HG02610 (cell line): ENCODE data around the gene ZNF337.
"Not testable (repeated sequence)": the region's sequence is repeated elsewhere in the genome, so short reads cannot be mapped to it uniquely, and the experiment has no call there.

Experiments
- ATAC-seq: cut with Tn5 transposase; IDR thresholded peaks from one replicate; pipeline ENCODE4 v1.9.1; 2021; ENCODE audit warnings: mild to moderate bottlenecking, moderate library complexity; ENCODE audit not compliant: unreplicated experiment

Gene ZNF337

DNA sequence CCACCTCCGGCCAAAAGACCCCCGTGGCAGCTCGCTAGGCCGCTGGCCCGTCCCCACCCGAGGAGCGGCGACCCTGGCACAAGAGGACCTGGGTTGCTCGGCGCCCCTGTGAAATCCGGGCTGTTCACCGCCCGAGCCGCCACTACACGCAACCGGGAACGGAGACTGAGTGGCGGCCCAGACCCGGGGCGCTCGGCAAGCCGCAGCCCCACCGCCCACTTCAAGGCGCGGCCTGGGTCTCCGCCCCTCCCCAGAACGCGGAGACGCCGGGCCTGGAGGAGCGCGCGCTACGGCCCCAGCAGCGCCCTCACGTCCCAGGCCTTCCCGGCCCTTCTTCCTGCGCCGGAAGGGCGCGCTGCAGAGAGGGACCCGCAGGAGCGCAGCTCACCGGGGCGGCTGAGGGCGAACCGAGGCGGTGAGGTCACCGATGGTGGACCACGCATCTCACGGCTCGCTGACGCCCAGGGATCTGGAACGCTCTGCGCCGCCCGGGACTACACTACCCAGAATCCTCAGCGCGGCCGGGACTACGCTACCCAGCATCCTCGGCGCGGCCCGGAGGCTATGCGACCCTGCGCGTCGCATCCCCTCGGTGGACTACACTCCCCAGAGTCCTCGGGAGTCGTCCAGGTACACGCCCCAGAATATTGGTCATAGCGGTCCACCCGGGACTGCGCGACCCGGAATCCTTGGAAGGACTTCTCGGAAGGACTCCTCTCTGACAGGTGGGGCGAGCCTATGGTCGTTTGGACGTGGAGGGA is at the start of gene ZNF337:
TSS of gene ZNF337 (minus strand) at position 483 of the 761 bp plus-strand sequence. CDS start 10,436 bp downstream, outside the sequence.
- ATAC-seq = peak; percentile 96

DNA sequence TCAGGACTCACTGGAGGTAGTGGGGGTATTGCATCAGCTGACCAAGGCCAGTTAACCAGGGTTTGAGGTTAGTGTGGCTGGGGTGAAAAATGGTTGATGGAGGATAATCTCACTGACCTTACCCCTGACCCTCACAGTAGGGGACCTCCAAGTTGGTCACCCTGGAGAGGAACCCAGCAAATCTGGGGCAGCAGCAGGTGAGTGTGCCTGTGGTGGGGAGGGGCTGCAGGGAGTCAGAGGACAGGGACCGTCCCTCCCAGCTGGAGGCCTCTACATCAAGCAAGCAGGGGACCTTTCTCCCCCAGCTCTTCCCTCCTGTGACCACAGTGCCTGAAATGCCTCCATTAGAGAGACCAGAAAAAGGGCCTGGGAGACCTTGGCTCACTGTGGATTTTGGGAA is 49.1 kb upstream of the ZNF337 start:
- no peak for ATAC-seq

DNA sequence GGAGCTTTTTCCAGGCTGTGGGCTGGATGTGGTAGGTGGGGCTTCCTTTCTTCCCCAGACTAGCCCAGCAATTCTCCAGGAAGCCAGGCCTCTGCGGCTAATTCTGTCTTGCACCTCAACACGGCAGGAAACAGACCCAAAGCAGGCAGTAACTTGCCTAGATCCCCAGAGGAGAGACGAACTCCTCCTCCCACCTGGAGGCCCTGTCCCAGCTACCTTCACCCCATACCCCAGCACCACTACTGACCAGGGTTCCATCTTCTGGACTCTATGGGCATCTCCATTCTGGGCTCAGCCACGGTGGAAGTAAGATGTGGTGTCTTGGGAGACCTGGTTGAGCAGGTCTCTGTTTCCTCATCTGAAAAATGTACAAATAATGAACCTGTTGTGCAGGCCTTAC is 48.4 kb upstream of the ZNF337 start:
- no peak for ATAC-seq

DNA sequence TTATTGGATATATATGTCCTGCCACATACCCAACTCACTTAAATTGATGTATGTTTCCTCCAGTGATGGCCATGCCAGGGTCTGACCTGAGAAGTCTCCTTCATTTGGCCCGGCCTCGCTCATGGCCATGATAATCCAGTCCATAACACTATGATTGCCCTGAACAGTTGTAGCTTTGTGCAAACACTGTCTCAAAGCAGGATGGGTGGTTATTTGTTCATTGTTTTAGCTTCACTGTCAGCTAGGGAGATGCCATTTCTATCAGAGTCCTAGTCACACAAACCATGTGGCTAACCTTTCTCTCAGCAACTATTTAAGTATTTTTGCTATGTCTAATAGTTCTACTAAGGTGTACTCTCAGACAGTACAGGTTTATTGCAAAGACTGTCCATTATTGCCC is 47.6 kb upstream of the ZNF337 start:
- ATAC-seq = no peak

DNA sequence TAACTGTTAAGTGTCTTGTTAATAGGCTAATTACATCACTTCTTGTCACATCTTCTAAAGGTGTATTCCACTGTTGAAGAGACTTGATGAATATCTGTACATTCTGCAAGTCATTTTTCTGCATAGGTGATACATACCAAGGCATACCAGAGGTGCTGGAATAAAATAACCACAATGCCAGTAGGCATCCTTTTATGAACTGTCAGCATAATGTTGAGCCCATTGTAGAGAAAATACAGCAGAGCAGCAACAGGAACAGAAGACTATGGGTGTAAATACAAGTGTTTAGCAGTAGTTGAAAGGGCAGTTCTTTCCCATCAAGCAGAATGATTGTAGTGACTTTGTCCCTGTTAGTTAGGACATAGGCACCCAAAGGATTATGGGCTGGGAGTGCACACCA is 44.4 kb upstream of the ZNF337 start:
- no peak for ATAC-seq

DNA sequence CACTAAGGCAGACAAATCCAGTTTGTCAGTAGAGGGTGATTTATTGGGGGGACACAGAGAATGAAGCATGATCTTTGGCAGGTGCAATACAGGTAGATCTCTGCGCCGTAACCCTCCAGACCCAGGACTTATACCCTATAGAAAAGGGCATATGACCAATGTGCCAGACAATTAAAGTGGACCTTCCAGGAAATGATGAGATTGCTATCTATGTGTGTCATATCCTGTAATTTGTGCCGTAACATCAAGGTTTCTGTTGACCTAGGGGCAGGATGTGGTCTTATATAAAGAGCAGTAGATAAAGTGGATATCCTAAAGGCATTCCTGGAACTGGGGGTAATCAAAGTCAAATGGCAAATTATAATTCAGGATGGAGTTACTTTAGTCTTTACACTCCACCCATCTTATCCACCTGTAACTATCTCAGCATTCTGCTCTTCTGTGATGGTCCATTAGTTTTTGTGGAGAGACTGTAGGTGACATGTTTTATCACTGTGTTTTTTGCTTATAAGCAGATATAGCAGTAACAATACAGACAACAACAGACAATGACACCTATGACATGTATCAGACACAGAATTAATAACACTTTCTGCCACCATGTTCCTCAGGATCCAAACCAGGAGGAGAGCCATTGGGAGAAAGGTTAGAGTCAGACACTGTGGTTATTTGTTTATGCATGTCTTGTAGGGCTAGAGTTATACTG is 43.1 kb upstream of the ZNF337 start:
- no peak for ATAC-seq

DNA sequence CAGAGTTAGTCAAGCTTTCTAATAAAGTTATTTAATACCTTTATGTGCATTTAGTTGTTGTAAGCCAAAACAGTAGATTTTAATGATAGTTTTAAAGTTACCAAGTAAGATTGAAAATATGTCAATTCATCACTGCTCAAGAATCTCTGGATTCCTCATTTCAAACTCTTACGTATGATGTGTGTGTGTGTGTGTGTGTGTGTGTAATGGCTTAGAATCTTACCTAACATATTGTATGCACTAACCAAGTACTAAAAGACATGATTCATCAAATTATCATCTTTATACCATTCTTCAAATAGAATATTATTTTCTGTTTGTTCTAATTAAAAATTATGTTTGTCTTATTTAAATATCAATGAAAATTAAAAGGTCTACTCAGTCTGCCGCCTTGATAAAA is 41.5 kb upstream of the ZNF337 start:
- ATAC-seq = no peak

DNA sequence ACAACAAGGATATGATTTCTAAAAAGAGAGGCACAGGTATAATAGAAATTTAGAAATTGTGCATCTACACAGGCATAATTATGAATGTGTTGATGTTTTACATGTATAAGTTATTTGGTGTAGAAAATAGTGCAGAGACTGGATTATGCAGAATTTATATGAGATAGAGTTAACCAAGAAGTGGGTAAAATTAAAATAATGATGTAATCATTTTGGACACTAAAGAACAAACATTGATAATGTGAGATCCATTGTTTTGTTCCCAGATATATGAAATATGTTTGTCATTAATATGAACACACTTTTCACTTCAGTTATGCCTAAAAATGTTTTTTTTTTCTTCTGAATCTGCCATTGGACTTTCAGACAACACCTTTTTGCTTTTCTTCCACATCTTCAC is 37.2 kb upstream of the ZNF337 start:
- ATAC-seq = no peak

DNA sequence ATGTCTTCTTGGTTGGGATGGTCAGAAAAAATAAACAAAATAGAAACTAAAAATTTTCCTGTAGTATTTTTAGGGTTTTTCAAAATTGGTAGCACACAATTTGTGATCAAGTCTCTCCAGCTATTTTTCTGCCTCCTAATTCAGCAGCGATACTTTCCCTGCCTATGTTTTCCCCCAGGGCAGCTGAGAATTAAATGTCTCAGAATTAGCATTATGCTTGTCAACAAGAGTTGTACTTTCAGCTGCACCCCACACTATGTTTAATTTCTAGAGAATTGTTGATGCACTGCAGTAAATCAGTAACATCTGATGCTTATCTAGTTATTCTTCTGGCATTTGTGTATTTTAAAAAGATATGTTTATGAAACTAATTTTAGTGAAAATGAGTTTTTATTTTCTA is 34.2 kb upstream of the ZNF337 start:
- ATAC-seq = no peak

DNA sequence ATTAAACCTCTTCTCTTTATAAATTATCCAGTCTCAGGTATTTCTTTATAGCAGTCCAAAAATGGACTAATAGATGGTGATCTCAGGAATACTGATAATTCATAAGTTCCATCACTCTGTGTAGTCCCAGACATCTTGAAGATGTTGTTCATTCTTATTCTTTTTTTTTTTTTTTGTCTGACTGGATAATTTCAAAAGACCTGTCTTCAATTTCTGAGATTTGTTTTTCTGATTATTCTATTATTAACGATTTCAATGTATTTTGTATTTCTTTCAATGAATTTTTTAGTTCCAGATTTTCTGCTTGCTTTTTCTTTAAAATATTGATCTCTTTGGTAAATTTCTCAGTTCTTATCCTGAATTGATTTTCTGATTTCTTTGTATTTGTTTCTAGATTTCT is 29.7 kb upstream of the ZNF337 start:
- no peak for ATAC-seq

DNA sequence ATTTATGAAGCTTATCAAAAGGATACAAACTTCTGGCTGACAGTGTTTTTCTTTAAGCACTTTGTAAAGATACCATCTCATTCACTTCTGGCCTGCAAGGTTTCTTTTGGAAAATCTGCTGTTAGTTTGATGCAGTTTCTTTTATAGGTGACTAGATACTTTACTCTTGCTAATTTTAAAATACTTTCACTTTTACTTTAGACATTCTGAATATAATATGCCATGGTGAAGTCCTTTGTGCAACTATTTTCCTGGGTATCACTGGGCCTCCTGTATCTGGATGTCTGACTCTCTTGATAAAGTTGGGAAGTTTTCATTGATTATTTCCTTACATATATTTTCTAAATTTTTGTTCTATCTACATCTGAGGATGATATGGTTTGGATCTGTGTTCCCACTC is 29.0 kb upstream of the ZNF337 start:
- no peak for ATAC-seq

DNA sequence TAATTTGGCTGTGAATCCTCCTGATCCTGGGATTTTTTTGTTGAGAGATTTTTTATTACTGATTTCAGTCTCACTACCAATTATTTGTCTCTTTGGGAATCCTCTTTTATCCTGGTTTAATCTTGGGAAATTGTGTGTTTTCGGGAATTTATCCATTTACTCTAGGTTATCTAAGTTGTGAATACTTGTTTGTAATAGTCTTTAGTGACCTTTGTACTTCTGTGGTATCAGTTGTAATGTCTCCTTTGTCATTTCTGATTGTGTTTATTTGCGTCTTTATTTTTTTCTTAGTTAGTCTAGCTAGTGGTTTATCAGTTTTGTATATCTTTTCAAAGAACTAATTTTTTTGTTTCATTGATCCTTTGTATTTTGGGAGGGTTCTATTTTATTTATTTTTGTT is 27.3 kb upstream of the ZNF337 start:
- ATAC-seq = no peak

DNA sequence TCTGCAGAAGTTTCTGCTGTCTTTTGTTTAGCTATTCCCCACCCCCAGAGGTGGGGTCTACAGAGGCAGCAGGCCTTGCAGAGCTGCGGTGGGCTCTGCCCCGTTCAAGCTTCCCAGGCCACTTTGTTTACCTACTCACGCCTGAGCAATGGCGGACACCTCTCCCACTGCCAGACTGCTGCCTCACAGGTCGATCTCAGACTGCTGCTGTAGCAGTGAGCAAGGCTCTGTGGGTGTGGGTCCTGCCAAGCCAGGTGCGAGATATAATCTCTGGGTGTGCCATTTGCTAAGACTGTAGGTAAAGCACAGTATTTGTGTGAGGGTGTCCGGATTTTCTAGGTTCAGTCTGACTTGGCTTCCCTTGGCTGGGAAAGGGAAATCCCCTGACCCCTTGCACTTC is 23.6 kb upstream of the ZNF337 start:
- ATAC-seq = no peak

DNA sequence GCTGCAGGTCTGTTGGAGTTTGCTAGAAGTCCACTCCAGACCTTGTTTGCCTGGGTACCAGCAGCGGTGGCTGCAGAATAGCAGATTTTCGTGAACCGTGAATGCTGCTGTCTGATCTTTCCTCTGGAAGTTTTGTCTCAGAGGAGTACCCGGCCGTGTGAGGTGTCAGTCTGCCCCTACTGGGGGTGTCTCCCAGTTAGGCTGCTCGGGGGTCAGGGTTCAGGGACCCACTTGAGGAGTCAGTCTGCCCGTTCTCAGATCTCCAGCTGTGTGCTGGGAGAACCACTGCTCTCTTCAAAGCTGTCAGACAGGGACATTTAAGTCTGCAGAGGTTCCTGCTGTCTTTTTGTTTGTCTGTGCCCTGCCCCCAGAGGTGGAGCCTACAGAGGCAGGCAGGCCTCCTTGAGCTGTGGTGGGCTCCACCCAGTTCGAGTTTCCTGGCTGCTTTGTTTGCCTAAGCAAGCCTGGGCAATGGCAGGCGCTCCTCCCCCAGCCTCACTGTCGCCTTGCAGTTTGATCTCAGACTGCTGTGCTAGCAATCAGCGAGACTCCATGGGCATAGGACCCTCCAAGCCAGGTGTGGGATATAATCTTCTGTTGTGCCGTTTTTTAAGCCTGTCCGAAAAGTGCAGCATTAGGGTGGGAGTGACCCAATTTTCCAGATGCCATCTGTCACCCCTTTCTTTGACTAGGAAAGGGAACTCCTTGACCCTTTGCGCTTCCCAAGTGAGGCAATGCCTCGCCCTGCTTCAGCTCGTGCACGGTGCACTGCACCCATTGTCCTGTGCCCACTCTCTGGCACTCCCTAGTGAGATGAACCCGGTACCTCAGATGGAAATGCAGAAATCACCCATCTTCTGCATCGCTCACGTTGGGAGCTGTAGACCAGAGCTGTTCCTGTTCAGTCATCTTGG is 22.5 kb upstream of the ZNF337 start:
- not testable (repeated sequence) for ATAC-seq

DNA sequence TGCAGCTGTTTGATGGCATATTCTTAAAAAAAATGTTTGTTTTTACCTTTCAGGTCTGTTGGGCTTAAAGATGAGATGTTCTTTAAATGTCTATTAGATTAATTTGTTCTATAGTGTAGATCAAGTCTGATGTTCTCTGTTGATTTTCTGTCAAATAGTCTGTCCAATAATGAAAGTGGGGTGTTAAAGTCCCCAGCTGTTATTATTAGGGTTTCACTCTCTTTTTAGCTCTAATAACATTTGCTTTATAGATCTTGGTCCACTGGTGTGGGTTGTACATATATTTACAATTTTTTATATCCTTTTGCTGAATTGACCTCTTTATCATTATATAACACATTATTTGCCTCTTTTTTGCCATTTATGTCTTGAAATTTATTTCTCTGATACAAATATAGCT is 11.0 kb upstream of the ZNF337 start:
- no peak for ATAC-seq

DNA sequence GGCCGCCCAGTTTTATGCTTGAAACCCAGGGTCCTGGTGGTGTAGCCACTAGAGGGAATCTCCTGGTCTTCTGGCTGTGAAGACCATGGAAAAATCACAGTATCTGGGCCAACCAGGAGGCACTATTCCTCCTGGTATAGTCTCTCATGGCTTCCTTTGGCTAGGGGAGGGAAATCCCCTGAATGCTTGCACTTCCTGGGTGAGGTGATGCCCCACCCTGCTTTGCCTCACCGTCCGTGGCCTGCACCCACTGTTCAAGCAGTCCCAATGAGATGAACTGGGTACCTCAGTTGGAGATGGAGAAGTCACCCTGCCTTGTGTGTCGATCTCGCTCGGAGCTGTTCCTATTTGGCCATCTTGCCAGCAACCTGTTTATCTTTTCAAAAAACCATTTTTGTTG is 10.1 kb upstream of the ZNF337 start:
- ATAC-seq = peak; percentile 65

DNA sequence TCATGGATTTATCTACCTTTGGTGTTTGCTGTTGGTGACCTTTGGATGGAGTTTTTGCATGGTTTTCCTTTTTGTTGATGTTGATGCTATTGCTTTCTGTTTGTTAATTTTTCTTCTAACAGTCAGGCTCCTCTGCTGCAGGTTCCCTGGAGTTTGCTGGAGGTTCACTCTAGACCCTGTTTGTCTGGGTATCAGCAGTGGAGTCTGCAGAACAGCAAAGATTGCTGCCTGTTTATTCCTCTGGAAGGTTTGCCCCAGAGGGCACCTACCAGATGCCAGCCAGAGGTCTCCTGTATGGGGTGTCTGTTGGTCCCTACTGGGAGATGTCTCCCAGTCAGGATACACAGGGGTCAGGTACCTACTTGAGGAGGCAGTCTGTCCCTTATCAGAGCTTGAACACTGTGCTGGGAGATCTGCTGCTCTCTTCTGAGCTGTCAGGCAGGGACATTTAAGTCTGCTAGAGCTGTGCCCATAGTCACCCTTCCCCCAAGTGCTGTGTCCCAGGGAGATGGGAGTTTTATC is 9.2 kb upstream of the ZNF337 start:
- ATAC-seq = no peak

DNA sequence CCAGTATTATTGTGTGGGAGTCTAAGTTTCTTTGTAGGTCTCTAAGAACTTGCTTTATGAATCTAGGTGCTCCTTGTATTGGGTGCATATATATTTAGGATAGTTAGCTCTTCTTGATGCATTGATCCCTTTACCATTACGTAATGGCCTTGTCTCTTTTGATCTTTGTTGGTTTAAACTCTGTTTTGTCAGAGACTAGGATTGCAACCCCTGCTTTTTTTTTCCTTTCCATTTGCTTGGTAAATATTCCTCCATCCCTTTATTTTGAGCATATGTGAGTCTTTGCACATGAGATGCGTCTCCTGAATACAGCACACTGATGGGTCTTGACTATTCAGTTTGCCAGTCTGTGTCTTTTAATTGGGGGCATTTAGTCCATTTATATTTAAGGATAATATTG is 7.7 kb upstream of the ZNF337 start:
- ATAC-seq = not testable (repeated sequence)

DNA sequence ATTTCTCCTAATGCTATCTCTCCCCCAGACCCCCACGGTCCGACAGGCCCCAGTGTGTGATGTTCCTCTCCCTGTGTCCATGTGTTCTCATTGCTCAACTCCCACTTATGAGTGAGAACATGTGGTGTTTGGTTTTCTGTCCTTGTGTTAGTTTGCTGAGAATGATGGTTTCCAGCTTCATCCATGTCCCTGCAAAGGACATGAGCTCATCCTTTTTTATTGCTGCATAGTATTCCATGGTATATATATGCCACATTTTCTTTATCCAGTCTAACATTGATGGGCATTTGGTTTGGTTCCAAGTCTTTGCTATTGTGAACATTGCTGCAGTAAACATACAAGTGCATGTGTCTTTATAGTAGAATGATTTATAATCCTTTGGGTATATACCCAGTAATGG is 4.2 kb upstream of the ZNF337 start:
- not testable (repeated sequence) for ATAC-seq

DNA sequence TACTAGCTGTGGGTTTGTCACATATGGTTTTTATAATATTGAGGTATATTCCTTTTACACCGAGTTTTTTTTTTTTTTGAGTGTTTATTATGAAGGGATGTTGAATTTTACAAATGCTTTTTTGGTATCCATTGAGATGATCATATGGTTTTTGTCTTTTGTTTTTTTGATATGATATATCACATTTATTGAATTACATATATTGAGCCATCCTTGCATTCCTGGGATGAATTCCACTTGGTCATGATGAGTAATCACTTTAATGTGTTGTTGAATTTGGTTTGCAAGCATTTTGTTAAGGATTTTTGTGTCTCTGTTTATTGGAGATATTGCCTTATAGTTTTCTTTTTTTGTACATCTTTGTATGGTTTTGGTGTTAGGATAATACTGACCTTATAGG is 3.3 kb upstream of the ZNF337 start:
- no peak for ATAC-seq

DNA sequence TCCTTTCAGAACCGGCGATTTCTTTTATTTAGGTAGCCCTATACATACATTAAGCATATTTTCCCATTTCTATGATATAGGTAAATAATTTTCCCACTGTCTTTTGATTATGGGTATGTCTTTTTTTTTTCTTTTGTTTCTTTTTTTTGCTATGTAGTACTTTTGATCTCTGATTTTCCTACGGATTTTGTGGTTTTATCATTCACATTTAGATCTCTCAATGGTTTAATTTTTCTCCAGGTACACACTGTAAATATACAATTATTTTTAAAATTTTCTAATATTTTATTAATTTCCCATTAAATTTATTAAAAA is 436 bp upstream of the ZNF337 start:
- no peak for ATAC-seq
